Activated CD4-positive, alpha-beta T cell treated with anti-CD3 and anti-CD28 coated beads, Interleukin-2, amount 50 U/mL, for 48 hours (primary cell): ENCODE measurements around the gene ACVR1.

Experiments
- DNase-seq, 2 experiments: peaks; one replicate each; pipeline ENCODE4 v3.0.0-alpha.2; 2020

ACVR1 gene

DNA sequence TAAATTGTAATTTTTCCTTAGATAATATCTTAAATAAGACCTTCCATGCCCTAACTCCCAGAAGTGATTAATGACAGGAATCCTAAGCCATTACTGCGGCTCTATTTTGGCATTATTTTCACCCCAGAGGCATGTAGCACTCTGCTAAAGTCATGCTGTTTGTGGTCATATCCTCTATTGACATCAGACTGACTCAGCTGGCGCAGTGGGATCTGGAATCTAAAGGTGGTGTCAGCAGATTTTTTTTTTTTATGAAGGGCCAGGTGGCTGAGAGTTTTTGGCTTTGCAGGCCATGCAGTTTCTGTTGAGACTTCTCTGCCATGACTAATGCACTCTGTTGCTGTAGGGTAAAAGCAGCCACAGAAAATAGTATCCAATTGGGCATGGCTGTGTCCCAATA, 183.4 kb downstream of the ACVR1 start:
- DNase-seq: no peak

DNA sequence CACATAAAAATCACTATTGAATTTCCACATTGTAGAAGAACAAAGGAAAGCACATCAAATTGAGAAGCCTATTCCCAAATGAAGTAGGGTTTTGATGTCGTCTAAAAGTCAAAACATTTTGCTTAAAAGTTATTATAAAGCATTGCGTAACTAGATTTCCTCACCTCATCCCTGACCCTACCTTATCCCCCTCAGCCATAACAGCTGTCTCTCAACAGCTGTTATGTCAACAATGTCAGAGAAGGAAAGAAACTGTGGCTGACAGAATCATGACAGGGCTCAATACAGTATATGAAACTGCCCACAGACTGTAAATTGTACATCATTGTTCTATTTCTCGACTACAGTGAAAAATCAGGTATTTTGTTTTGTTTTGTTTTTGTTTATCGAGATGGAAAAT, 184.4 kb downstream of the ACVR1 start:
- no peak for DNase-seq

DNA sequence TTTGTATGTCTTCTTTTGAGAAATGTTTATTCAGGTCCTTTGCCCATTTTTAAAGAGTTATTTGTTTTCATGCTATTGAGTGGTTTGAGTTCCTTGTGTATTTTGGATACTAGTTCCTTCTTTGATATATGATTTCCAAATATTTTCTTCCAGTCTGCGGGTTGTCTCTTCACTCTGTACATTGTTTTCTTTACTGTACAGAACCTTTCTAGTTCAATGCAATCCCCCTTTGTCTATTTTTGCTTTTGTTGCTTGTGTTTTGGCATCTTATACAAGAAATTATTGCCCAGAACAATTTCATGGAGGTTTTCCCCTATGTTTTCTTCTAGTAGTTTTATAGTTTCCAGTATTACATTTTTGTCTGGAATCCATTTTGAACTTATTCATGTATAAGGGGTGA, 185.0 kb downstream of the ACVR1 start:
- no peak for DNase-seq
